Medulla oblongata (tissue), 1 donor: ENCODE measurements around the gene SEPTIN10.
"Not testable (repeated sequence)": the region's sequence is repeated elsewhere in the genome, so short reads cannot be mapped to it uniquely, and the experiment has no call there.

Source experiments
- DNase-seq: peaks from one replicate; pipeline ENCODE4 v3.0.0-alpha.2; 2015; ENCODE audit errors: extremely low spot score

SEPTIN10 gene

DNA sequence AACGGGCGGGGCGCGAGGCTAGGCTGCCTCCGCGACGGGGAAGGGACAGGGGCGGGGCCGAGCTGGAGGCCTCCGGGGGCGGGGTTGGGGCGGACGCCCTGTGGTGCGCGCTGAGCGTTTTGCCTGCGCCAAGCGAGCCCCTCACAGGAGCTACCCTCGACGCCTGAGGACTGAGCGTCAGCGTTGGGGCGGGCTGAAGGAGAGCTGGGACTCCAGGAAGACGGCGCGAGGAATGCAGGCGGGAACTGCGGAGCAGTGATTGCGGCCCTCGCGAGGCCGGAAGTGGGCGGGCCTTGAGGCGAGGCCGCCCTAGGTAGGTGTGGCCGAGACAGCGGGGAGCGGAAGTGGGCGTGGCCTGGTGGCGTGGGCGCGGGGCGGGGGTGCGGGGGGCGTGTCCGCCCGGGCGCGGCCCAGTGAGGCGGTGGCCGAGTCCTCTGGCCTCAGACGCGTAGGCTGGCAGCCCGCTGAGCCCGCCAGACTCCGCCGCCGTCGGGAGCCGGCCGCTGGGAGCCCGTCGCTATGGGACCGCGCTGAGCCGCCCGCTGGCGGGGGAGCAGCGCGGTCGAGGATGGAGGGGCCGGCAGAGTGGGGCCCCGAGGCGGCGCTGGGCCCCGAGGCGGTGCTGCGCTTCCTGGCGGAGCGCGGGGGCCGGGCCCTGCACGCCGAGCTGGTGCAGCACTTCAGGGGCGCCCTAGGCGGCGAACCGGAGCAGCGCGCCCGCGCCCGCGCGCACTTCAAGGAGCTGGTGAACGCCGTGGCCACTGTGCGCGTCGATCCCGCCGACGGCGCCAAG is at the start of gene SEPTIN10, which contains the start of gene SOWAHC:
SEPTIN10 (minus strand) TSS at position 45 of the 793 bp plus-strand sequence. CDS start 139 bp downstream, outside the sequence.
SOWAHC (plus strand) TSS at position 443 of the 793 bp plus-strand sequence; CDS start at position 569, 126 bp downstream.
- peak; percentile 97 for DNase-seq

DNA sequence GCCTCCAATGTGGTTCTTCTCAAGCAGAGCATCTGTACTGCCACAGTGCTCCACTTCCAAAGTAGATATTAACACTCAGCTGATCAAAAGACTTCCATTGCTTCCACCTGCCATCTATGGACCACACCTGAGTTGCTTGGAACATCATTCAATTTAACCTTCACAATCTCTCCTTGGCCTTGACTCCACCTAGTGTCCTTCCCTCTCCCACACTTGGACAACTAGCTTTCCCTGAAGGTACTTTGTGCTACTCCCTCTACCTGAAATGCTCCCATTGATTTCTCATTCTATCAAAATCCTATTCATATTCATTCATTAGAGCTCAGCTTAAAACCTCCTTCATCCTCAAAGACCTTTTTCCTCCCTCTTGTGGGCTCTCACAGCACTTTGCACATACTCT is 49.1 kb upstream of the SEPTIN10 start:
- DNase-seq = no peak

DNA sequence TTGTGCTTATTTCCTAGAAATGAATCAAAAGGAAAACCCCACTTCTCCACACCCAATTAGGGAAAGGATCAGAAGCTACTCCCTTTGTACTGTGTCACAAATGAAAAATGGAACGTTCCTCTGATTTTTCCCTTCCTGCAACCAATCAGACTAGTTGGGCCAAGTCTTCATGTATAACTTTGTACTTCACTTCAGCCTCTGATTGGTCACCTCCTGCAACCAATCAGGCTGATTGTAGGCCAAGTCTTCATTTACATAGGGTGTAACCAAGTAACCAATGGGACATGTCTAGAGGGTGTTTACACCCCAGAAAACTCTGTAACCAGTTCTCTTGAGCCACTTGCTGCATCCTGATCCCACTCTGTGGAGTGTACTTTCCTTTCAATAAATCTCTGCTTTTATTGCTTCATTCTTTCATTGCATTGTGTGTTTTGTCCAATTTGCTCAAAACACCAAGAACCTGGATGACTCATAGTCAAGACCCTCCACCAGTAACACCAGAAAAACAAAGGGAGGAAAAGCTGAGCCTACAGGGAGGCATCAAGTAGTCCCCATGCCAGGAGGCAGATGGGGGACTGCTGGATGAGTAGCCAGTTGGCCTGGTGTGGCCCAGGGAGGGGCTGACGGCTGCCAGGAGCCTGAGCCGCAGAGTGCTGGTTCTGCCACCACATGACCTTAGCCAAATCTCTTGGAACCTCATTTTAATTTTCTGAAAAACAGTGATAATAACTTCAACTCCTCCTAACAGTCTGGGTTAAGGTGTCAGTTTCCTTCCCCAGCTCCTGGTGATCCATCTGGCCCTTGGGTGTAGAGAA is 46.5 kb upstream of the SEPTIN10 start:
- no peak for DNase-seq

DNA sequence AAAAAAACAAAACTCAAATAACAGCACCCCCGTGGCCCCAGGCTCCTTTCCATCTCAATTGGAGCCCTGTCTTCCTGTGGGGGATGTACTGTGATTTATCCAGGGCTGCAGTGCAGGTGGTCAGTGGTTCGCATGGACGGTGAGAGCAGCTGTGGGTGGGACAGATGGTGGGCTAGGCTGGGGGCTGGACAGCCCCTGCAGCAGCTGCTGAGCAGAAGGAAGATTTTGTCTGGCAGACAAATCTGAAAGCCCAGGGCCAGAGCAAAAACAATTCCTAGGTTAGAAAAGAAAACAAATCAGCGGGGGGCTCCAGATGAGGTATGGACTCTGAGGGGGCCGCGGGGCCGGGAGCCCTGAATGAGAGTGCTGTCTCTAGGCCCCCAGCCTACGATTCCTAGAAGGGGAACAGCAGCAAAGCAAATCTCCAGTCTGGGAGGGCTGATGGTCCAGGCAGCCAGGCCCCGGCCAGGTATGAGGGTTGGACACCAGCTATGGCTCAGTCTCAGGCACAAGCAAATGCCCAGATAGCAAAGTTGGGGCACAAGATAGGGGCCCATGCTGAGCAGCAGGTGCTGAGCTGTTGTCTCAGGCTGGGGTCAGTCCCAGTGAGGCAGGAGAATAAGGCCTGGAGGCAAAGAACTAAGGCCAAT is 45.8 kb upstream of the SEPTIN10 start:
- no peak for DNase-seq

DNA sequence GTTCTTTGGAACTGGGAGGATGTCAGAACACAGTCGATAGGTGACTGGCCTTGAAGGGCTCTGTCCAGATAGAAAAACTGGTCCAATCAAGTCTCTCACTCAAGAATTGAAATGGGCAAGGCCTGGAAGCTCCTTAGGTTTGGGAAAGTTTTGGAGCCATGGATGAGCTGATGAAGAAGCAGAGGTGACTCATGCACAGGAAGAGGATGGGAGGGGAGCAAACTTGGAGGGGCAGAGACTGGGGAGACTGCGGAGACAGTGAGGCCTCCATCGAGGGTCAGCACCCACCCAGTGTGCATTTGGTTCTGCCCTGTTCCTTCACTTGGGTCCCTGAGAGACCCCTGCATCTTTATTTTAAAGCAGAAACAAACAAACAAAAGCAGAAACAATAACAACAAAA is 41.5 kb upstream of the SEPTIN10 start:
- DNase-seq = no peak

DNA sequence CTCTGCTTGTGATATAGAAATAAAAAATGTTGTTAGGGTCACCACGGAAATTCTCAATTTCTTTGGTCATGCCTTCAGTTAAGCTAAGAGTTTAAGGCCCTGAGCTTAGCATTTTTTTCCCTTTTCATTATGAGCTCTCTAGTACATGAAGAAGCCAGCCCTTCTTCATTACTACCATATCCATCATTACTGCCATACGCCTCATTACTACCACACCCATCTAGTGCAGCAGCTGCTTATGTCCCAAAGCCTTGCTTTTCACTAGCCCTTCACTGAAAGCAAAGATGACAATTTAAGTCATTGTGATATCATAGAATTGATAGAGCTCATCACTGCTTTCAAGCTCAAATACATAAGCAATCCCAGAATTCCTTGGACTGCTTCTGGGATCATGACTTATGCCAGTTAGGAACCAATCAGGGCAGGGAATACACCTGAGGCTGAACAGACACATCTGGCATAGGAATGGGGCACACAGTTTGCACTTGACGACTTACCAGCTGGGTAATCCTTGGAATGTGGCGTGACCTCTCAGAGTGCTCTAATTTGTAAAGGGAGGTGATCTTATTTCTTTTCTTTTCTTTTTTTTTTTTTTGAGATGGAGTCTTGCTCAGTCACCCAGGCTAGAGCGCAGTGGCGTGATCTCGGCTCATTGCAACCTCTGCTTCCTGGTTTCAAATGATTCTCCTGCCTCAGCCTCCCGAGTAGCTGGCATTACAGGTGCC is 40.7 kb upstream of the SEPTIN10 start:
- DNase-seq = no peak

DNA sequence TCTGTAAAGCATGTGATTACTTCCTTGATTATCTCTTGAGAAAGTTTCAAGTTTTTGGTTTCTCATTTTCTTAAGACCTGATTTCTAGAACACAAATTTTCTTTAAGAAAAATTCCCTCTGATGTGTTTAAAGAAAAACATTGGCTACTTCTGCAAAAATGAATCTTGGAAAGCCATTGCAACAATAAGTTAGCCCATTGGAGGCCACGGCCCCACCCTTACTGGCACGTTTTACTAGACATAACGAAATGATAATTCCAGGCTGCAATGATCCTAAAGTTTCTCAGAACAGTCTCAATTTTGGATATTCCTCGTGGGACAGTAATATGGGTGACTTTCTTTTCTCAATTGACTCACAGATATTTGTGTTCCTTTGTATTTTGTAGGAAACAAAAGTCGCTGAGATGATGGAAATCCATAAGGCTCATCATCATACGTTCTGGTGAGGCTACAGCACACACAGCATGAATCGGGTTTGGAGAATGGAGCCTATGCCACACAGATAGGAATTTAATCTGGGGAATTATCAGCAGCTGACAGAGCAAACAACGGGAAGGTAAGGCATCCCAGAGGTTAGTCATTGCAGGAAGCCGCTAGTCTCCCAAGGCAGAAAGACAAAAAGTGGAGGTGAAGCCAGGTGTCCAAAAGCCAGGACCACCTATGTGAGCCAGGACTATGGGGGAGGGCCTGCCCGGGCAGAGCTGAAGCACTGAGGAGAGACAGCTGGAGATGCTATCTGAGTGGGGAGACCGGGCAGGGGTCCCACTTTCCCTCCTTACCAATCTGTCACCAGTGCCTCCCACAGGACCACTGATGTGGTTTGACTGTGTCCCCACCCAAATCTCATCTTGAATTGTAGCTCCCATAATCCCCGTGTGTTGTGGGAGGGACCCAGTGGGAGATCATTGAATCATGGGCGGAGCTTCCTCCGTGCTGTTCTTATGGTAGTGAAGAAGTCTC is 36.2 kb upstream of the SEPTIN10 start:
- DNase-seq = no peak

DNA sequence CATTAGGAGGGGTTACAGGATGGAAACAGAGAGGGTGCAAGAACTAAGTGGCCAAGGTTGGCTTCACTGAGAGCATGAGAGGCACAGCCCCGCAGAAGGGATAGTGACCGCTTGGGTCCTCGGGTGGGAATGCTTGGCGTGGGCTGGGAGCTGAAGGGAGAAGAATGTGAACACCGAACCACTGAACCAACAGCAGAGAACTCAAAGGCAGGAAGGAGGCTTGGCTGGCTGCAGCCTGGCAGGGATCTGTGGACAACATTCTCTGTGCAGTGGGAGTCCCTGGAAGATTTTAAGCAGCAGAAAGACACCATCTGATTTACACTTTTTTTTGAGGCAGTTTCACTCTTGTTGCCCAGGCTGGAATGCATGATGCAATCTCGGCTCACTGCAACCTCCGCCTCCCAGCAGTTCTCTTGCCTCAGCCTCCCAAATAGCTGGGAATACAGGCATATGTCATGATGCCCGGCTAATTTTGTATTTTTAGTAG is 34.3 kb upstream of the SEPTIN10 start:
- no peak for DNase-seq

DNA sequence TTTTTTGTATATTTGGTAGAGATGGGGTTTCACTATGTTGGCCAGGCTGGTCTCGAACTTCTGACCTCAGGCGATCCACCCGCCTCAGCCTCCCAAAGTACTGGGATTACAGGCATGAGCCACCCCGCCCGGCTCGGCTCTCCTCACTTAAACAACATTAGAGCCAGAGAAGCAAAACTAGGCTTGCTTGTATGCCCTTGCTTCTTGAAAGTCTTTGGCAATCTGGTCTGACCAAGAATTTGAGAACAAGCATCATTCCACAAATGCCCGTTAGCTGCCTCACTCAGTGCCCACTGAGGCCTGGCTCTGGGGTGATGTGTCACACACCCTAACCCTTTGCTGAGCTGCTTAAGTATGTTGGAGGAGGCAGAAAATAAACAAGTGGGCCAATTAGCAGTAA is 33.9 kb upstream of the SEPTIN10 start:
- no peak for DNase-seq

DNA sequence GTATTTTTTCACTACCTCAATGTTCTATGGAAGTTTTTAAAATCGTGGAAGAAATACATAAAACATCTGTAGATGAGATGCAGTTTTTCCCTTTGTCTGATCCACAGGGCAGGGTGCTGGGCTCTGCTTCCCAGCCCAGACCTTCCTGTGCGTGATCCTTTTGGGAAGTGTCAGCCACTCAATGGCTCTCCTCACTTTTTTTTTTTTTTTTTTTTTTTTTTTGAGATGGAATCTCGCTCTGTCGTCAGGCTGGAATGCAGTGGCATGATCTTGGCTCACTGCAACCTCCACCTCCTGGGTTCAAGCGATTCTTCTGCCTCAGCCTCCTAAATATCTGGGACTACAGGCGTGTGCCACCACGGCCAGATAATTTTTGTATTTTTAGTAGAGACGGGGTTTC is 33.2 kb upstream of the SEPTIN10 start:
- DNase-seq = no peak

DNA sequence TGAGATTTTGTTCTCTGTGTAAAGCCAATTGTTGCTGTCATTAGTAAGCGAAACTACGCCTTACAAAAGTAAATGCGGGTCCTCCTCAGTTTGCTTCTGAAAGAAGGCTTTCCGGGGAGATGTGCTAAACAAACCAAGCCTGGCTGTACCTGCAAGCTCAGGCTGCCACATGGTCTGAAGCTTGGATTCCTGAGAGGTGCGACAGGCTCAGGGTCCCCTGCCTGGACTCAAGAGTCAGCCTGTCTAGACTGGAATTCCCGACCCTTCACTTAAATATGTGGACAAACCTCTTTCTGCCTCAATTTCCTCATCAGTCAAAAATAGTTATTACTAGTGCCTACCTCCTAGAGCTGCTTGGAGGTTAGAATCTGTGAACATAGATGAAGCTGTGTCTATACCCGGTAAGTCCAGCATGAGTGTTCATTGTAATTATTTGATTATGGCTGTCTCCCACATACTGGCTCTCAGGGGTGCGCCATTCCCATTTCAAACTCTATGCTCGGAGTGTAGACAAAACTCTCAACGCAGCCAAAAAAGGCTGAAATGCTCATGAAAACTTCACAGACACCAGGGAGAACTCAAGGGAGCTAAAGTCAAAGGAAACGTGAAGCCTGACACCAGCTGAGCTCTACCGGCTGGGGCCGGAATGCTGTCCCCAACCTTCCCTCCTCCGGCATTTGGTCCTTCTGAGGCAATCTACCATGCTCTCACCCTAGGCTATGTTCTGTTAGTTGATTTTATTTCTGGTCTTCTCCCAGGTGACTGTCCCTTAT is 31.8 kb upstream of the SEPTIN10 start:
- DNase-seq = no peak

DNA sequence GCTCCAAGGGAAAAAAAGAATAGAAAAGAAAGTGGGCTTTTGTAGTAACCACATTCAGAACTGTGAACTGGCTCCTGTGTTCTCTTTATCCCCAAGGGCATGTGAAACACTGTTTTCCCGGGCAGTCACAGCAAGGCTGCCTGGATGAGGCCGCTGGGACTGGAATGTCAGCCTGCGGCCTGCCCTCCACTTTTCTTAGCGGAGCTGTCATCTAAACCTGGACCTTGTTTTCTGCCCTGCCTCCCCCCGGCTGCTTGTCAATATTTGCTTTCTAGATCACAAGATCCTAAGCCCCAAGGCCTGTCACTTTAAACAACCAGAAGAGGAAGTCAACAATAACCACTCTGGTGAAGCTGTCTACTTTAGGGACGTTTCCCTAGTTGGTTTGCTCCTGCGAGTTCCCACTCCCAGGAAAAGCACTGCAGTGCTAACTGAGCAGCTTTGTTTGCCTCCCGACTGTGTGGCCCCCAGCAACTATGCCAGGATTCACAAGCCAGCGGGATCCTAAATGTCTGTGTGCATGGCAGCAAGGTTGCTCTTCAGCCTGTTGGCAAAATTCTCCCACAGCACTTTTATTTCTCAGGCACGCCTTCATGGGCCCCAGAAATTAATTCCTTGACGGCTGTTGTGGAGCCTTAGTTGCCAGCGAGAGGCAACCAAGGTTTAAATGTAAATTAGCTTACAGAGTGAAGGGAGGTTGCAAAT is 31.0 kb upstream of the SEPTIN10 start:
- peak; percentile 60 for DNase-seq

DNA sequence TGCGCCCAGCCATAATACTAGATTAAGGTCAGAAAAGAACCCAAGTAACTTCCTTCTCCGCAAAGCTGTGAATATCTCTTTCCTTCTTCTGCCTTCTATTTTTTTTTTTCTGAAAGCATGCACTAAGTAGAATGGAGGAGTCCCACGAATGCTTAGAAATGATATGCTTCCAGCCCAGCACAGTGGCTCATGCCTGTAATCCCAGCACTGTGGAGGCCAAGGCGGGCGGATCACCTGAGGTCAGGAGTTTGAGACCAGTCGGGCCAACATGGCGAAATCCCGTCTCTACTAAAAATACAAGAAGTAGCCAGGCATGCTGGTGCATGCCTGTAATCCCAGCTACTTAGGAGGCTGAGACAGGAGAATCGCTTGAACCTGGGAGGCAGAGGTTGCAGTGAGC is 26.2 kb upstream of the SEPTIN10 start:
- not testable (repeated sequence) for DNase-seq

DNA sequence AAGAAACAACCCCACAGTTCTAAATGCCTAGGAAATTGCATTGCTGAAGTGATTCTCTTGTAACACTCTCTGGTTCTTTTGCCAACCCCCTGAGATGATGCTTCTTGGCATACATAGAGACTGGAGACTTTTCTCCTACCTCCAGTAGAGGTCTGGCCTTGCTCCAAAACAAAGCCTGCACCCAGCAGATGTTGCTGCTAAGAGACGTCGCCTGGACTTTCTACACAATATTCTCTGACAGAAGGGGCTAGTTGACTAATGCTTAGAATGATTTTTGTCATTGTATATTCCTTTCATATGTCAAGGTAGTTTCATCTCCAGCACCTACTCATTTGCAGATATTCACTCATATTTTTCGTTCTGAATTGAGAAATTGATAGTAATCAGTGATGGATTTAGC is 25.0 kb upstream of the SEPTIN10 start:
- no peak for DNase-seq

DNA sequence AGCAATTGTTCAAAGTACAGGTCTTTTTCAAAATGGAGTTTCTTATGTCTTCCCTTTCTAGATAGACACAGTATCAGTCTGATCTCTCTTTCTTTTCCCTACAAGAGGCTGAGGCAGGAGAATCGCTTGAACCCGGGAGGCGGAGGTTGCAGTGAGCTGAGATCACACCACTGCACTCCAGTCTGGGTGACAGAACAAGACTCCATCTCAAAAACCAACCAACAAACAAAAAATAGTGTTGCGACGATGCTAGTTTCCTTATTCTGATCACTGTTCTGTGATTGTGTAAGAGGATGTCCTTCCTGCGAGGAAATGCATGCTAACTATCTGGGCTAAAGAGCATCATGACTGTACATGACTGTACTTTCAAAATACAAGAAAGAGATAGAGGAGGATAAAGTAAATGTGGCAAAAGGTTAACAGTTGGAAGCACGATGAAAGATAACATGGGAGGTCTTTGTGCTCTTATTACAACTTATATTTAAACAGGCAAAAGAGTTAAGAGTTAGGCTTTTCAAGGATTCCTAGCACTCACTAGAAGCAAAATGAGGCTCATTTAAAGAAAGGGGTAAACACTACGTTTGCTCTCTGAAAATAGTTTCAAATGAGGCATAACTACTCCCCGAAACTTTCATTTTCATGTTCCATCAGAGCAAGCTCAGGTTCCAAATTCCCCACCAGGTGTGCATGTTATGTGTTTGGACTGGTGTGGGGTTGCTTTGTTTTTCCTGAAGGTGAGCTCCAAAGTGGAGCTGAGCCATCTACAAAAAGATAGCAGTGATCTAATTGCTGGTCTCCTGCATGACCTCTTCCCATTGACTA is 24.2 kb upstream of the SEPTIN10 start:
- no peak for DNase-seq

DNA sequence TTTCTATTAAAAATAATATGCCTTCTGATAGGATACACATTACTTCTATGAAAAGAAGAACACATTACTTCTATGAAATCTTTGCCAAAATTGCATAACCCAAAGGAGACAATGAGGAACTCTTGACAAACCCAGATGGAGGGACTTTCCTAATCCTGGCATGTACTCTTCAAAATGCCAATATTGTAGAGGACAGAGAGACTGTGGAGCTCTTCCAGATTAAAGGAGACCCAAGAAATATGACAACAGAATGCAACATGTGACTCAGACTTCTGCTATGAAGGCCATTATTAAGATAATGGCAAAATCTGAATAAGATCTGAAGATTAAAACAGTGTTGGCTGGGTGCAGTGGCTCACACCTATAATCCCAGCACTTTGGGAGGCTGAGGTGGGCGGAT is 22.6 kb upstream of the SEPTIN10 start:
- no peak for DNase-seq

DNA sequence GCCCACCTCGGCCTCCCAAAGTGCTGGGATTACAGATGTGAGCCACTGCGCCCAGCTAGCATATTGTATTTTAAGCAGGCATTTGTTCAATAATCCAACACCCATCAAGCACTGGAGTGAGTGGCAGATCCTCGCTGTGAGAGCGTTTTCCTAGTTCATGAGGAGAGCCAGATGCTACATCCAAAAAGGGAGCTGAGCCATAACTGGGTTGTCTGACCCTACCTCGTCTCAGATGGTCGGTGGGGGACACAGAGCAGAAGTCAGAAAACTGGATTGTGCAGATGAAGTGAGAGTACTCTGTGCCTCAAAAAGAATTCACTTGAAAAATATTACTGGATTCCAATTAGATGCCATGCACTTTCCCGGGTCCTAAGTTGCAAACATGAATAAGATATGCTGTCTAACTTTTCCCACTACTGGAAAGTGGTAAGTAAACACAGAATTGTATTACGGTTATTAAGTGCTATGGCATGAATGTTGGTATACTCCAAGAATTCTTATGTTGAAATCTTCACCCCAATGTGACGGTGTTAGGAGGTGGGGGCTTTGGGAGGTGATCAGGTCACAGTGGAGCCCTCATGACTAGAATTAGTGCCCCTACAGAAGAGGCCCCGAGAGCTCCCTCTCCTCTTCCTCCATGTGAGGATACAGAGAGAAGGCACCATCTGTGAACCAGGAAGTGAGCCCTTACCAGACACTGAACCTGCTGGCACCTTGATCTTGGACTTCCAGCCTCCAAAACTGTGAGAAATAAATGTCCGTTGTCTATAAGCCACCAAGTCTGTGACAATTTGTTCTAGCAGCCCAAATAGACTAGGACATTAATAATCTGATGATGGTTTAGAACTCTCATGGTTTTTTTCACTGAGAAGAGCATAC is 21.9 kb upstream of the SEPTIN10 start:
- no peak for DNase-seq
